WI38 (cell line): ENCODE results near the gene ZMIZ1.

Source experiments
- H3K4me3 ChIP-seq: 2 replicates; pipeline ENCODE4 v1.5.1; 2011; ENCODE audit warnings: low read depth, mild to moderate bottlenecking, control low read depth, low read length
- CTCF ChIP-seq: IDR thresholded peaks from 2 replicates; pipeline ENCODE4 v1.5.1; 2012; ENCODE audit warnings: low read depth, mild to moderate bottlenecking, control low read depth, low read length

Gene ZMIZ1

GRCh38 chr10:79172881-79173280 is 104.1 kb downstream of the ZMIZ1 start:
- no peak for TF ChIP-seq CTCF
- H3K4me3 ChIP-seq, result no peak overlapping the region

- no peak overlapping the region for H3K4me3 ChIP-seq
These were observed 105.0 kb downstream of the ZMIZ1 start for GRCh38 chr10:79173582-79174262.

GRCh38 chr10:79176052-79176501 is 107.3 kb downstream of the ZMIZ1 start:
- H3K4me3 ChIP-seq, result no peak overlapping the region
- TF ChIP-seq CTCF, result no peak

More at GRCh38 chr10:79173582-79174262, 105.0 kb downstream of the ZMIZ1 start:
- no peak for TF ChIP-seq CTCF

DNA sequence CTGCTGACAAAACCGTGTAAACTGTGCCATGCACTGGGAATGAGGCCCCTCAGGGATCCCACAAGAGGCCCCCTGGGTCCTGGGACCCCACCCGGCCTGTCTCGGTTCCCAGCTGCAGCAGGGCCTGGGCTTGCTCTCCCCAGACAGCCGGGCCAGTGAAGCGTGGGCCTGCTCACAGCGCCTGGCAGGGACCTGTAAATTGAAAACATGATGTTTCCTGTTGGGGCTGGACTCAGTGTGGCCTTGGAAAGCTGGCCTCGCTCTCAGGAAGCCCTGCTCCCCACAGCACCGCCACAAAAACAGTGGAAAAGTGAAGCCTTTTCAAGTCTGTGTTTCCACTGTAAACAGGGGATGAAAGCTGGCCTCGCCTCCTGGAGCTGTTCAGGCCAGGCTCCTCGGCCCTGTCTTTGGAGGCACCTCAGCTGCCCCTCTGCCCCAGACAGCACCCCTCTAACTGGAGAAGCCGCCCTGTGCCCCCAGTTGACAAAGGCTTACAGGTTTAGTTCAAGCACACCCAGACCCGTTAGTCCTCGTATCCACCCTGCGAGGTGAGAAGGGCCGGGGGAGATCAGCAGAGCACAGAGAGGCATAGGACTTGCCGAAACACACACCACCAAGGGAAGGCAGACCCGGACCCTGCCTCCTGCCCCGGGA is 108.3 kb downstream of the ZMIZ1 start:
- no peak overlapping the region for H3K4me3 ChIP-seq
- TF ChIP-seq CTCF, result no peak

DNA sequence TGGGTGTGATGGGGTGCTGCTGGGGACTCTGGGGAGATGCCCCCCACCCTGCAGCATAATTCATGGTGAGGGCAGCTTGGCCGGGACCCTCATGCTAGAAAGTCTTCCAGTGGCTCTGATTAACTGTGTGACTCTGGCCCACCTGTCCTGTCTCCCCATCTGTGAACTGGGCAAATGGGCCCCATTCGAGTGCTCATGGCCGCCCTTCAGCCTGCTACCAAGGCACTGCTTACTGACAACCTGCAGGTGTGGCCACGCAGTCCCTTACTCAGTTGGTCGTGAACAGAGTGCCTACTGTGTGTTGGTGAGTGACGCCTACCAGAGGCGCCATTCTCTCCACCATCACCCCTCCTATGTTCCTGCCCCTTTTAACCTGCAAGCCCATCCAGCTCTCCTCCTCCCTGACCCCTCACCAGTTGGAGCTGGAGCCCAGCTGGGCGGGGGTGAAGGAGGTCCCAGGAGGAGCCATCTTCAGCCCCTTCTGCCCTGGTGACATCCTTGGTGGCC is 109.4 kb downstream of the ZMIZ1 start:
- no peak for TF ChIP-seq CTCF
- no peak overlapping the region for H3K4me3 ChIP-seq

GRCh38 chr10:79178614-79179163 is 109.9 kb downstream of the ZMIZ1 start:
- no peak overlapping the region for H3K4me3 ChIP-seq
- TF ChIP-seq CTCF, result no peak
